Measurements from ENCODE around the gene TEKT1. TPM values are rescaled to one million over a fixed set of nuclear protein-coding genes. Genes with fewer than 3 reads are reported as not detected.

TEKT1 gene
- total and polyA plus RNA-seq, 8 donors, result 1.4 to 13.6 (median 6.6) TPM; not detected in 1

DNA sequence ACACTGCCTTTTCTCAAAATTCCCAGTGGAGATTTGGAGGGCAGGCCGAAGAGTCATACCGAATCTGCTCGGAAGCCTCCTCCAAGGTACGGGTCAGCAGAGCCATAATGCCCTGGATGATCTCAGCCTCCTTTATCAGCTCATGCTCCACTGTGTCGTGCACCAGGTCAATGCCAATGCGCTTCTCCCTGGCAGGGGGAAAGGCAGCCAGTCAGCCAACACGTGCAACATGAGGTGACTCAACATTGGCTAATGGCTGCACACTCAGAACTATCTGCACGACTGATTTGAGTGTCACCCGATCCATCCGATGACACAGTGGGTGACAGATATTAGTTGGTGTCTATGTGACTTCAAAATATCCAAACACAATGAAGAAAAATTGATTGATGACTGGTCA, 15.8 kb downstream of the TEKT1 start:
- ATAC-seq, result no peak
- DNase-seq, result no peak
- Histone ChIP-seq H3K27ac (no peak overlapping the region), H3K4me1 (no peaks in the 10 kb centered on the region), H3K27me3 (peaks cover 0 to 11% of the 10 kb centered on the region in 2 donors), H3K36me3 (no peaks in the 10 kb centered on the region), H3K9me3 (no peaks in the 10 kb centered on the region), H3K4me3 (no peak overlapping the region)
- TF ChIP-seq, protein P1, sequence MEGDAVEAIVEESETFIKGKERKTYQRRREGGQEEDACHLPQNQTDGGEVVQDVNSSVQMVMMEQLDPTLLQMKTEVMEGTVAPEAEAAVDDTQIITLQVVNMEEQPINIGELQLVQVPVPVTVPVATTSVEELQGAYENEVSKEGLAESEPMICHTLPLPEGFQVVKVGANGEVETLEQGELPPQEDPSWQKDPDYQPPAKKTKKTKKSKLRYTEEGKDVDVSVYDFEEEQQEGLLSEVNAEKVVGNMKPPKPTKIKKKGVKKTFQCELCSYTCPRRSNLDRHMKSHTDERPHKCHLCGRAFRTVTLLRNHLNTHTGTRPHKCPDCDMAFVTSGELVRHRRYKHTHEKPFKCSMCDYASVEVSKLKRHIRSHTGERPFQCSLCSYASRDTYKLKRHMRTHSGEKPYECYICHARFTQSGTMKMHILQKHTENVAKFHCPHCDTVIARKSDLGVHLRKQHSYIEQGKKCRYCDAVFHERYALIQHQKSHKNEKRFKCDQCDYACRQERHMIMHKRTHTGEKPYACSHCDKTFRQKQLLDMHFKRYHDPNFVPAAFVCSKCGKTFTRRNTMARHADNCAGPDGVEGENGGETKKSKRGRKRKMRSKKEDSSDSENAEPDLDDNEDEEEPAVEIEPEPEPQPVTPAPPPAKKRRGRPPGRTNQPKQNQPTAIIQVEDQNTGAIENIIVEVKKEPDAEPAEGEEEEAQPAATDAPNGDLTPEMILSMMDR (IDR thresholded peaks at IDR 0.05), result no peak
- intact Hi-C loops (cut with DNase I), result no loop called here

DNA sequence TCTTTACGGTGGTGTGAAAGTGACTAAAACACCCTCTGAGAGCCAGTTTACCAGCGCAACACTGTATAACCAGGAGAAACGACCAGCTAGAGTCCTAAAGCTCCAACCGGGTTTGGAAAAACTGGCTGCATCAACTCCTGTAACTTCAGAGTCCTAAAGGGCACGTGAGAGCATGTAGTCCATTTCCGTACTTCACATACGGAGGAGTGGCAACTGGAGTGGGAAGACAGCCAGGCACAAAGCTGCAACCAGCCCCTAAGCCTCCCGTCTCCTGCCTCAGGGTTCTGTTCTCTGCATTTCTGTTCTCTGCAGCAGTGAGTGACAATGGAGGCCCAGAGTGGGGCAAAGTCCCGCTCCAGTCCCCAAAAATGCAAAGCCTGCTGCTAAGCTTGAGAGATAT, 19.2 kb downstream of the TEKT1 start:
- H3K27ac ChIP-seq, result no peak overlapping the region
- TF ChIP-seq, protein P1 (IDR thresholded peaks at IDR 0.05), result no peak
- H3K27me3 ChIP-seq, result peaks cover 0 to 15% of the 10 kb centered on the region in 2 donors
- no peaks in the 10 kb centered on the region for H3K36me3 ChIP-seq
- ATAC-seq, result no peak
- intact Hi-C loops (cut with DNase I), result no loop called here
- H3K4me3 ChIP-seq, result no peak overlapping the region
- H3K9me3 ChIP-seq, result no peaks in the 10 kb centered on the region
- DNase-seq, result no peak
- no peaks in the 10 kb centered on the region for H3K4me1 ChIP-seq

DNA sequence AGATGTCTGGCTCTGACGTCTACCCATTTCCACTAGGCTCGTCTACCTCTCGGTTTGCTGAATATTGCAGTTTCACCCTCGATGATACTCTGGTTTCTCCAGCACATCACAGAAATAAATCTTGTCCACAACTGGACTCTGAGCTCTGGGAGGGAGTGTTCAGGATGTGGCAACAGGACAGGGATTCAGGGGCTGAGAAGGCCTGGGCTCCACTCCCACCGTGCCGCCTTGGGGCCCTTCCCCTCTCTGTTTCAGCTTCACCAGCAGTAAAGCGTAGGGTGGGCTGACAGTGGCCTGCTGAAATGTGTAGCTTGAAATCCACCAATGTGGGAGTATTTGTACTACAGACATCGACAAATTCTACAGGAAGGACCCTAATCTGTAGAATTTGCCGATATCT, 20.0 kb downstream of the TEKT1 start:
- TF ChIP-seq, protein P1 (IDR thresholded peaks at IDR 0.05), result no peak
- no peak overlapping the region for H3K27ac ChIP-seq
- DNase-seq (no peak), ATAC-seq (no peak)
- H3K9me3 ChIP-seq, result no peaks in the 10 kb centered on the region
- no peaks in the 10 kb centered on the region for H3K36me3 ChIP-seq
- H3K27me3 ChIP-seq, result peaks cover 0 to 15% of the 10 kb centered on the region in 2 donors
- H3K4me1 ChIP-seq, result no peaks in the 10 kb centered on the region
- intact Hi-C loops (cut with DNase I), result no loop called here
- H3K4me3 ChIP-seq, result no peak overlapping the region

DNA sequence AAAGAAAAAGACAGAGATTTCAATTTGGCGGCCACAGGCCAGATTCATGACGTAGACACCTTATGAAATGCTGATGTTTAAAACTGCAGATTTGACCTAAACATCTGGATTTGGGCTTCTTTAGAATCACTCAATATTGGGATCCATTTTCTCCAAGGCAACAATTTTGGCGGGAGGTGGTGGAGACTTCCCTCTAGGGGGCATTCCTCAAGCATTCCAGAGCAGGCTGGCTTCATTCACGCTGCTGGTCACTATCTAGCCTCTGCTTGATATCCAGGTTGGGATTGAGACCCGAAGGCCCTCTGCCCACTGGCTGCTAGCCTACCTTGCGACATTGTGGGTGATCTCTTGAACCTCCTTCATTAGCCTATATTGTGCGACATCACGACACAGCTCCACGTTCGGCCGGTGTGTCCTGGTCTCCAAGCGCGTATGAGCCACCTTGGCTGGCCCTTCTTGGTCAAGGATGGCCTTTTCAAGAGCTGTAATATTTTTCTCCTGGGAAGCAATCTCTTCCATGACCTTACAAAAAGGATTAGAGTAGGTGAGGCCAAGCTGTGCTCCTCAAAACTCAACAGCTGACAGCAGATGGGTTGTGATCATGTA, 31.0 kb downstream of the TEKT1 start:
- no peak overlapping the region for H3K27ac ChIP-seq
- ATAC-seq (no peak), DNase-seq (no peak)
- H3K27me3 ChIP-seq, result peaks cover 0 to 5% of the 10 kb centered on the region in 2 donors
- H3K4me1 ChIP-seq, result no peaks in the 10 kb centered on the region
- intact Hi-C loops (cut with DNase I), result no loop called here
- H3K36me3 ChIP-seq, result no peaks in the 10 kb centered on the region
- TF ChIP-seq, protein P1 (IDR thresholded peaks at IDR 0.05), result no peak
- H3K4me3 ChIP-seq, result no peak overlapping the region
- no peaks in the 10 kb centered on the region for H3K9me3 ChIP-seq

DNA sequence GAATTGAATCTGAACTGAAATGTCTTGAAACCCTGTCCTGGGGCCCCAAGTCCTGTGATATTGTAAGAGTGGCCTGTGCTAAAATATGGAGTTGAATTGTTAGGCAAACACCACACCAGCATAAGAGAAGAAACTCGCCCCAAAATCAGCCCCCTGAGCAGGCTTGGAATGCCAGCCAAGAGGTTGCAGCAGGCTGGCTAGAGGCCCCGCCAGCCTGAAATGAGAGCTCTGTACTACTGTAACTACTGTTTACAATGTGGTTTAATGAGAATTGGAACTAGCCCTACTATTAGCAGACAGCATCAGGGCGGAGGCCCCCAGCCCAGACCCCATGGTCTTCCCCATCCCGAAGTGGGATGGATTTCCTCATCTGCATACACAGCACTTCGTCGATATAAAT, 31.8 kb downstream of the TEKT1 start:
- H3K9me3 ChIP-seq, result no peaks in the 10 kb centered on the region
- no peak overlapping the region for H3K4me3 ChIP-seq
- no peaks in the 10 kb centered on the region for H3K4me1 ChIP-seq
- TF ChIP-seq, protein P1 (IDR thresholded peaks at IDR 0.05), result no peak
- intact Hi-C loops (cut with DNase I), result no loop called here
- peaks cover 0 to 5% of the 10 kb centered on the region in 2 donors for H3K27me3 ChIP-seq
- no peaks in the 10 kb centered on the region for H3K36me3 ChIP-seq
- no peak for ATAC-seq
- no peak overlapping the region for H3K27ac ChIP-seq
- DNase-seq, result no peak

Data from left lung (tissue), 10 donors.